ENCODE results near the gene LRBA. TPM values are rescaled to one million over a fixed set of nuclear protein-coding genes. Genes with fewer than 3 reads are reported as not detected.

Gene LRBA
- polyA plus RNA-seq, 1 experiment, result 23.4 TPM

GRCh38 chr4:150215601-150216000 lies 799.5 kb downstream of the LRBA start:
- no peak for TF ChIP-seq CTCF (IDR thresholded peaks at IDR 0.05; ENCODE audit: low read depth, low read length)
- Histone ChIP-seq H3K27me3 (ENCODE audit: control insufficient read depth, insufficient read depth, low read length) (no peaks in the 10 kb centered on the region), H3K27ac (ENCODE audit: low read depth, low read length) (no peak overlapping the region), H3K4me3 (ENCODE audit: low read depth, low read length) (no peak overlapping the region), H3K9me3 (ENCODE audit: control insufficient read depth, insufficient read depth, low read length) (no peaks in the 10 kb centered on the region)
- CTCF ChIA-PET, result interaction anchor here (0.6 kb wide), 1 partner anchor 28 kb away, joined by 3 read pairs; no protein-coding TSS in a partner anchor
- no peak for DNase-seq (ENCODE audit: low read depth, low spot score)
- POLR2A ChIA-PET, result no interaction called here

Small RNA genes lying within 50 kb of the gene (small RNA-seq; reads per million reads assigned to genes)
- not detected for gene RNA5SP168 (ENCODE audit: insufficient read length, low read depth)

Other genes with a start within 250 kb of the LRBA start
- gene RPS3A, start 84.3 kb upstream of the LRBA start, polyA plus RNA-seq (2011; rRNA removed), result 3,195 and 4,190 TPM in 2 replicates

Measured in AG04450 (cell line).